Astrocyte of the spinal cord (primary cell): ENCODE results near the gene TACC2.

Experiments used
- DNase-seq: peaks from one replicate; pipeline ENCODE4 v3.0.0; 2011; ENCODE audit warnings: low read depth, low spot score
- H3K4me3 ChIP-seq: 2 replicates; pipeline ENCODE4 v1.5.1; 2011; ENCODE audit warnings: low read depth, mild to moderate bottlenecking, low read length, moderate library complexity
- CTCF ChIP-seq: IDR thresholded peaks from 2 replicates; pipeline ENCODE4 v1.5.1; 2012; ENCODE audit warnings: low read depth, mild to moderate bottlenecking, low read length, inconsistent platforms
- in situ Hi-C: cut with HindIII; loops from 2 replicates; pipeline ENCODE4 v1.10.0; 2017; ENCODE audit warnings: low sequenced_read_pairs

The TACC2 gene

DNA sequence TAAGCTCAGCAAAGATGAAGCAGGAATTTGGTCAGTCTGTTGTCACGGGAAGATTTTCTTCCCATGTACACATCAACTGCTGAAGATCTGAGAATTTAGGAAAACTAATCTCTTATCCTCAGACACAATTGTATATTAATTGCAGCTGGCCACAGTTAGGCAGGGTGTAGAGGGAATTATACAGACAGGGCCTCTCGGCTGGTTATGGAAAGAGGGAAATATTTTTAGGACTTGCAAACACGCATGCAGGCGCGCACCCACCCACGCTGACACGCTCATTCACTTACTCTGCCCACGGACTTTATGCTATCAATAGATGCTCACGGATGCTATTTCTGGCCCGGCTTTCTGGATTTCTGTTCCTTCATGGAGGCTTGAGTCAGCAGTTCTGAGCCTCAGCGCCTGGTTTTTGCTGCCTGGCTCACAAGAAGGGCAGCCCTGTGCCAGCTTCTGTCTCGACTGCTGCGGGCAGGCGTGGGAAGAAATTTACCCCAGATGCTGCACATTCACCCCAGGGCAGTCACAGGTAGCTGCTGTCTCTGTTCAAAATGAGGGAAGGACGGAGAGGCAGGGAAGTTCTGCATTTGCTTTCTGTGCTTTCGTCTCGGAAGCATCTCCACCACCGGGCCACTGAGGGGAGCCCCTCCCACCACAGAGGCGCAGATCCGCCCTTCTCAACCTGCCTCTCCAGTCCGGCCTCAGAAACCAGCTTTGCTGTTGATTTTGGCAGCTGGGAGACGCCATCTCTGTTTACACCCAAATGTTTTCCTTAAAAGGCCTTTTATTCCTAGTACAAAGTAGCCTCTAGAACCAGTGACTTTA, 165.8 kb downstream of the TACC2 start:
- H3K4me3 ChIP-seq = peak overlapping the region; percentile 14
- peak; percentile 68 for DNase-seq
- in situ Hi-C loops = no loop called here
- peak; percentile 22 for TF ChIP-seq CTCF

DNA sequence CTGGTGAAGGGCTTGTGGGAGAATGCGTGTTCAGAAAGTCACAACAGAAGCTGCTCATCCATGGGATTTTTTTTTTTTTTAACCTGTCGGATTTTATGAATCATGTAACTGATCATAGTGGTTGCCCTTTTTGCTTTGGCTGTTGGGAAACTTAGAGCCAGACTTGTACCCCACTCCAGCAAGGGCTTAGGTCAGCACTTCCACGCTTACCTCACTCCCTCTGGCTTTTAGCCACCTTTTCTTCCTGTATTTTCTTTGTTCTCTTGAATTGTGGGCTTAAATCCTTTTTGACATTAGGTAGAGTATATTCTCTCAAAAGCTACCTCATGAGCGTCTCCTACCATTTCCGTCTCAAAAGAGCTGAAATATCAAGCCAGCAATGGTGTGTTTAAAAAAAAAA, 168.5 kb downstream of the TACC2 start:
- no peak for DNase-seq
- in situ Hi-C loops = no loop called here
- H3K4me3 ChIP-seq = no peak overlapping the region
- no peak for TF ChIP-seq CTCF

GRCh38 chr10:122158362-122158761, 169.4 kb downstream of the TACC2 start:
- TF ChIP-seq CTCF = no peak
- DNase-seq = no peak
- in situ Hi-C loops = no loop called here
- H3K4me3 ChIP-seq = no peak overlapping the region

- DNase-seq = no peak
- in situ Hi-C loops = no loop called here
- no peak overlapping the region for H3K4me3 ChIP-seq
- TF ChIP-seq CTCF = no peak
These were observed 170.4 kb downstream of the TACC2 start for GRCh38 chr10:122159141-122159970.

- H3K4me3 ChIP-seq = no peak overlapping the region
- DNase-seq = no peak
- TF ChIP-seq CTCF = no peak
- in situ Hi-C loops = no loop called here
These were observed 172.8 kb downstream of the TACC2 start for GRCh38 chr10:122161795-122162194.

GRCh38 chr10:122162671-122163173, 173.8 kb downstream of the TACC2 start:
- no peak for DNase-seq
- peak; percentile 24 for TF ChIP-seq CTCF
- H3K4me3 ChIP-seq = peak overlapping the region; percentile 53
- in situ Hi-C loops = no loop called here
